Kidney (tissue), 14 donors: ENCODE measurements around the gene E2F2. TPM values are rescaled to one million over a fixed set of nuclear protein-coding genes. Genes with fewer than 3 reads are reported as not detected.

Source experiments
- DNase-seq, 5 donors: peaks; one replicate each; pipeline ENCODE4 v3.0.0-alpha.2; 2013 to 2020
- FAIRE-seq: peaks from 2 replicates; lab custom pipeline; 2012; peaks lifted over from hg19 to GRCh38; lab: Jason Lieb, UNC
- H3K27ac ChIP-seq, 2 donors: one replicate each; pipeline ENCODE4 v1.7.0; 2013; ENCODE audit warnings: low read depth in 2 of 2, low read length in 2 of 2, inconsistent platforms in 1 of 2
- H3K27me3 ChIP-seq: one replicate; pipeline ENCODE4 v1.7.1; 2013; ENCODE audit warnings: low read length, inconsistent platforms; ENCODE audit not compliant: control insufficient read depth, insufficient read depth
- H3K36me3 ChIP-seq, 3 donors: one replicate each; pipeline versions ENCODE4 v1.7.0 to v1.7.1; 2013; ENCODE audit warnings: low read length in 3 of 3, control low read depth in 1 of 3, inconsistent platforms in 1 of 3; ENCODE audit not compliant: insufficient read depth in 3 of 3, control insufficient read depth in 2 of 3
- H3K4me1 ChIP-seq, 3 donors: one replicate each; pipeline versions ENCODE4 v1.7.0 to v1.7.1; 2013; ENCODE audit warnings: low read length in 3 of 3, inconsistent platforms in 1 of 3, low read depth in 1 of 3; ENCODE audit not compliant: control insufficient read depth in 2 of 3, insufficient read depth in 2 of 3
- H3K4me3 ChIP-seq, 3 donors: one replicate each; pipeline versions ENCODE4 v1.7.0 to v1.8.1; 2013; ENCODE audit warnings: low read length in 3 of 3, control low read depth in 1 of 3, inconsistent platforms in 1 of 3
- H3K9ac ChIP-seq, 3 donors: one replicate each; pipeline versions ENCODE4 v1.7.0 to v1.7.1; 2013; ENCODE audit warnings: low read length in 3 of 3, control low read depth in 1 of 3, inconsistent platforms in 1 of 3
- H3K9me3 ChIP-seq, 3 donors: one replicate each; pipeline versions ENCODE4 v1.7.0 to v1.7.1; 2013; ENCODE audit warnings: low read length in 3 of 3, control low read depth in 1 of 3, inconsistent platforms in 1 of 3; ENCODE audit not compliant: control insufficient read depth in 2 of 3, insufficient read depth in 1 of 3
- intact Hi-C: fragments of 100-400 bp; cut with DNase I; formaldehyde crosslinking; loops from one replicate; pipeline ENCODE4 v1.11.1; 2022
- polyA plus RNA-seq: library from polyadenylated mRNA; stranded (reverse); fragments of 350-450 nt; fragmentation: Illumina TruSeq; extraction: RNeasy Lipid Tissue Mini Kit (QIAGEN cat#74804); gene quantifications from one replicate; pipeline ENCODE4 v1.2.3, GENCODE V29; 2014; ENCODE audit warnings: low read depth, low replicate concordance; ENCODE audit not compliant: insufficient read depth
- total RNA-seq: library from RNA; stranded (reverse); fragmentation: NEBNext Ultra II Directional; extraction: Animal tissue kit (Norgen Biotek cat#: 25700); gene quantifications from one replicate; pipeline ENCODE4 v1.2.1, GENCODE V29; 2021
- TF ChIP-seq, protein P1 (sequence below): IDR thresholded peaks from 3 replicates; pipeline ENCODE4 v1.5.1; 2012; ENCODE audit warnings: mild to moderate bottlenecking, moderate library complexity, borderline replicate concordance; ENCODE audit not compliant: insufficient read depth; ENCODE audit errors: extremely low read depth
- donor health status: control.
- donor health status: control.
- donor health status: control.
- donor health status: control.
- donor health status: control.
- donor health status: DM: yes; HTN: yes; CAD: no.
- donor health status: Normal renal cell carcinoma (clear cell type).

The E2F2 gene
- total and polyA plus RNA-seq, 2 donors from 2014 or later: 0.50 TPM; not detected in 1

DNA sequence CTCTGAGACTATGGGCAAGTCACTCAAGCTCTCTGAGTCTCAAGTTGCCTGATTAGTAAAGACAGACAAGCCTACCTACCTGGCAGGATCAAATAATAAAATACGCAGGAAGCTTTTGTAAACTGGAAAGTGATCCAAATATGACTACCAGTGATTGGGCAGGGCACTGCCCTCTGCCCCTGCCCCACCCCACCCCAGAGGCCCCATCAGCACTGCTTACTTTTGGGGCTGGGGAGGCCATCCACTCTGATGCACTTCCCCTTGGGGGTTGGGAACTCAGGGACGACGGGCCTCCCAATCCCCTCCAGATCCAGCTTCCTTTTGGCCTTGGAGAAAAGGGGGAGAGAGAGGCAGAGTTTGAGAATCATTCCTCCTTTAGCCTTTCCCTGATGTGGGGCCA, 6.9 kb downstream of the E2F2 start:
- Histone ChIP-seq H3K9ac (no peak overlapping the region), H3K4me1 (peaks cover 0 to 3% (median 0%) of the 10 kb centered on the region in 3 donors), H3K4me3 (no peak overlapping the region), H3K27me3 (no peaks in the 10 kb centered on the region), H3K9me3 (no peaks in the 10 kb centered on the region), H3K27ac (no peak overlapping the region), H3K36me3 (no peaks in the 10 kb centered on the region)
- TF ChIP-seq, protein P1, sequence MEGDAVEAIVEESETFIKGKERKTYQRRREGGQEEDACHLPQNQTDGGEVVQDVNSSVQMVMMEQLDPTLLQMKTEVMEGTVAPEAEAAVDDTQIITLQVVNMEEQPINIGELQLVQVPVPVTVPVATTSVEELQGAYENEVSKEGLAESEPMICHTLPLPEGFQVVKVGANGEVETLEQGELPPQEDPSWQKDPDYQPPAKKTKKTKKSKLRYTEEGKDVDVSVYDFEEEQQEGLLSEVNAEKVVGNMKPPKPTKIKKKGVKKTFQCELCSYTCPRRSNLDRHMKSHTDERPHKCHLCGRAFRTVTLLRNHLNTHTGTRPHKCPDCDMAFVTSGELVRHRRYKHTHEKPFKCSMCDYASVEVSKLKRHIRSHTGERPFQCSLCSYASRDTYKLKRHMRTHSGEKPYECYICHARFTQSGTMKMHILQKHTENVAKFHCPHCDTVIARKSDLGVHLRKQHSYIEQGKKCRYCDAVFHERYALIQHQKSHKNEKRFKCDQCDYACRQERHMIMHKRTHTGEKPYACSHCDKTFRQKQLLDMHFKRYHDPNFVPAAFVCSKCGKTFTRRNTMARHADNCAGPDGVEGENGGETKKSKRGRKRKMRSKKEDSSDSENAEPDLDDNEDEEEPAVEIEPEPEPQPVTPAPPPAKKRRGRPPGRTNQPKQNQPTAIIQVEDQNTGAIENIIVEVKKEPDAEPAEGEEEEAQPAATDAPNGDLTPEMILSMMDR: no peak
- intact Hi-C loops: no loop called here
- DNase-seq (no peak), FAIRE-seq (no peak)

DNA sequence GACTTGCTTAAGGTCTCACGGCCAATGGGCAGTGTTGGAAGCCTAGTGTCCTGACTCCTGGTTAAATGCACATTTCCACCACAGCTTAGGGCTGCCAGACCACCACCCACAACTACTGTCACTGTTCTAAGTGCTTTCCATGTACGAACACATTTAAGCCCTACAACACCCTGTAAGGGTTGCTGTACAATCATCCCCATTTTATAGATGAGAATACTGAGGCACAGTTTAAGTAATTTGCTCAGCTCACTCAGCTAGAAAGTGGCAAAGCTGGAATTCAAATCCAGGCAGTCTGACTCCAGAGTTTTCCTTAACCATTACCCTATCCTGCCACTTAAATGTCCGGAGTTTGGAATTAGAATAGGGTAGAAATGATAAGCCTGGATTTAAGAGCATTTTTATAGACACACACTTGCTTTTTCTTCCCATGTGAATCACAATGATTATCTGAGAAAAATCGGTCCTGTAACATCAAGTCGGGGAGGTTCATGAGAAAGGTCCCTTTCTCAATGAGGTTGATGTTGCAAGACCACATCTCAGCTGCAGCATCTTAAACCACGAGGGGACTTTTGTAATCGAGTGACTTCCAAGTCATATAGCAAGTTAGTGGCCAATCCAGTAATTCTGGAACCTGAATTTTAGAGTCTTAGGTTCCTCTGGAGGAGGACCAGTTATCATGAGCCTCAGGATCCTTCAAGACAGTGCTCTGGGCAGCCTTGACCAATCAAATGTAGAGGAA, 8.6 kb downstream of the E2F2 start:
- TF ChIP-seq, protein P1: no peak
- no peak overlapping the region for H3K4me3 ChIP-seq
- no peaks in the 10 kb centered on the region for H3K9me3 ChIP-seq
- H3K27ac ChIP-seq: no peak overlapping the region
- H3K27me3 ChIP-seq: no peaks in the 10 kb centered on the region
- no peak overlapping the region for H3K9ac ChIP-seq
- no peaks in the 10 kb centered on the region for H3K4me1 ChIP-seq
- no peak for DNase-seq
- no peaks in the 10 kb centered on the region for H3K36me3 ChIP-seq
- intact Hi-C loops: no loop called here
- FAIRE-seq: no peak

DNA sequence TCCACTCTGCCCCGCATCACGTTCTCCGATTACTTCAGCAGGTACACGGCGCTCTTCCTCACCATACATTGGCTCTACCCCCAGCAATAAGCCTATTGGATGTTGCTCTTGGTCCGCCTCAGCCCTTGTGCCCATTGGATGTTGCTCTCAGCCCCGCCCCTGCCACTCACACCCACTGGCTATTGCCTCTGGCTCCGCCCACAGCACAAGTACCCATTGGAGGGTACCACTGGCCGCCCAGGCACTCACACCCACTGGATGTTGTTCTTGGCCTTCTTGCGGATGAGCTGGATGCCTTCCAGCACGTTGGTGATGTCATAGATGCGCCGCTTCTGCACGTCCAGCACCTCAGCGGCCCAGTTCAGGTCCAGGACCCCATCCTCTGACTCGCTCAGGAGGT, 9.4 kb downstream of the E2F2 start:
- Histone ChIP-seq H3K27ac (no peak overlapping the region), H3K9ac (no peak overlapping the region), H3K27me3 (no peaks in the 10 kb centered on the region), H3K4me1 (no peaks in the 10 kb centered on the region), H3K36me3 (no peaks in the 10 kb centered on the region), H3K4me3 (no peak overlapping the region), H3K9me3 (no peaks in the 10 kb centered on the region)
- FAIRE-seq (no peak), DNase-seq (no peak)
- TF ChIP-seq, protein P1: no peak
- intact Hi-C loops: no loop called here
